Activated effector memory CD4-positive, alpha-beta T cell treated with Interleukin-2 at 50 U/mL for 16 hours (primary cell): ENCODE data around the gene GSTO2.

ENCODE experiments used
- DNase-seq: peaks from one replicate; pipeline ENCODE4 v3.0.0-alpha.2; 2020

The GSTO2 gene

DNA sequence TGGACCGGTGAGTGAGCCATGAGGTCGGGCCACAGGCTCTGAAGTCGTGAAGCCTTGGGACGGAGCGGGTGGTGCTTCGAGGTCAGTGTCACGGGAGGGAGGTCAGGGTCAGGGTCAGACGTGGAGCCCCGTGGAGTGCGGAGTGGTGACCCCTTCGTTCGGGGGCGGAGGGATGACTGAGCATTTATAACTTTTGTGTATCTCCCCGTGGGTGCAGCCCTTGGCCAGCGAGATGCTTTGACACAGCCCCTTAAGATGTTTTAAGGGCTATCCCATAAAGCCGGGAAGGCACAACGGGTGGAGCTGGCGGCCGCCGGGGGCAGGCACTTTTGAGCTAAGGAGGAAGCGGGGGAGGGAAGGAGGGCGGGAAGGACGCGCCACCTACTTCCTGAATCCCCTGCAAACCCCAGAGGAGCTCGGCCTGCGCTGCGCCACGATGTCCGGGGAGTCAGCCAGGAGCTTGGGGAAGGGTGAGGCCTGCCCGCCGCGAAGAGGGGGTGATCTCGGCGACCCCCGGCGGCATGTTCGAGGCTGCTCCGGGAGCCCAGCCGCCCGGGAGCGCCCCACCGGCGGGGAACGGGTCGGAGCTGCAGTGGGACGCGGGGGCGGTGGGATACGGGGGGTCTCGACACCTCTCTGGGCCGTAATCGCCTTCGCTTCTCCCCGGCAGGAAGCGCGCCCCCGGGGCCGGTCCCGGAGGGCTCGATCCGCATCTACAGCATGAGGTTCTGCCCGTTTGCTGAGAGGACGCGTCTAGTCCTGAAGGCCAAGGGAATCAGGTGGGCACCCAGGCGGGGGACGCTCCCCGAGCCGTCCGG lies 14.3 kb upstream of the GSTO2 start, which contains the start of gene GSTO1:
TSS of gene GSTO1 (plus strand) at position 400 of the 818 bp plus-strand sequence. CDS start at position 437, 37 bp downstream.
- DNase-seq: peak; percentile 38

DNA sequence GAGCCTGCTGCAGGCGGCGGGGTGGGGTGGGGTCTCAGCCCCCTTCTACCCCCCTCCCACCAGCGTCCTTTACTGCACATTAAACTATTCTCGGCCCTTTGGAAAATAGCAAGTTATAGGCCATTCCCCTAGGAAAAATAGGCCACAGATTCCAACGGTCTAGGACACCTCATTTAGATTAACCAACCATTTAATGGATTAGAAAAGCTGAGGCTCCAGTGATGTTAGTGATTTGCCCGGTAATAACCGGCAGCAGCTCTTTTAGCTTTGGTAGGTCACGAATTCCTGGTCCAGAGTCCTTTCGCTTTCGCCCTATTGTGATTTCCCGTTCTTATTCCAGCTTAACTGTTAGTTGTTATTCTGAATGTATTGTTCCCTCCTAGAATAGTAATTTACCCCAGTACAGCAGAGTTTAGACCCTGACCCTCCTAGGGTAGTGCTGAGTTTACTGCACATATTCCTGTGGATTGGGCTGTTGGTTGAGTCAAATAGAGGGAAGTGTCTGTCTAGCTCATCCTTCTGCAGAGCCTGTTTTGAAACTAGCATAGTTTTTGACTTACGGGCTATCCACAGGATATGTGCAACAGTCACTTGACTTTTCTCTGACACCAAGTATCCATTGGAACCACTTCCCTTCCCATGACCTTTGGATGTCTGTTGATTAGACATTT lies 13.5 kb upstream of the GSTO2 start:
- no peak for DNase-seq

DNA sequence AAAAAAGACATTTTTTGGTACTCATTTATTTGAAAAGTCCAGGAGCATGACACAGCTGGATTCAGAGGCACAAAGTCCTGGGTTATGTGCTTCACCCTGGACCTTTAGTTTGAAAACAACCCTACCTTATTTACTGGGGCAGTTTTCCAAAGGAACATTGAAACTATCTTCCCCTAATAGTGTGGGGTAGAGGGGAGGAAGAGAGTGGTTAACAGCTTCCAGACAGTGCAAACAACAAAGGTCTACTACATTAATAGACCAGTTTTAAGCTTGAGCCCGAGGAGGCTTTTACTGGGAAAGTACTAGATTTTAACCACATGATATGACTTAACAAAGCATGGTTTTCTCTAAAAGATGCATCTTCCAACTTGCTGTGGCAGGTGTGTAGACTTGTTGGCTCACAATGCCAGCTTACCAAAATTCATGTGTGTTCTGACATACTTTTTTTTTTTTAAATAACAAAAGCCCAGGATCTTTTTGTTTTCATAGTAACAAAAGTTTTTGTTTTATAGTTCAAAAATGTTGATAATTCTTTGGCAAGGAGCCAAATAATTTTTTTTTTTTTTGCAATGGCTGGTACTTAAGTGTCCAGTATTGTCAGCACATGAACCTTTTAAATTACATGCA lies 12.5 kb upstream of the GSTO2 start:
- no peak for DNase-seq

DNA sequence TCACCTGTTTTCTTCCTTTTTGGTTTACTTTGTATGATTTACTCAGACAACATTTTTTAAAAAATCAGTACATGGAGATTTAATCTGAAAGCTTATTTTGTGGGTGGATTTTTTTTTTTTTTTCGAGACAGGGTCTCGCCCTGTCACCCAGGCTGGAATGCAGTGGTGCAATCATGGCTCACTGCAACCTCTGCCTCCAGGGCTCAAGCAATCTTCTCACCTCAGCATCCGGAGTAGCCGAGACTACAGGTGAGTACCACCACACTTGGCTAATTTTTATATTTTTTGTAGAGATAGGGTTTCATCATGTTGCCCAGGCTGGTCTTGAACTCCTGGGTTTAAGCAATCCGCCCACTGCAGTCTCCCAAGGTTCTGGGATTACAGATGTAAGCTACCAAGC lies 11.7 kb upstream of the GSTO2 start:
- no peak for DNase-seq

DNA sequence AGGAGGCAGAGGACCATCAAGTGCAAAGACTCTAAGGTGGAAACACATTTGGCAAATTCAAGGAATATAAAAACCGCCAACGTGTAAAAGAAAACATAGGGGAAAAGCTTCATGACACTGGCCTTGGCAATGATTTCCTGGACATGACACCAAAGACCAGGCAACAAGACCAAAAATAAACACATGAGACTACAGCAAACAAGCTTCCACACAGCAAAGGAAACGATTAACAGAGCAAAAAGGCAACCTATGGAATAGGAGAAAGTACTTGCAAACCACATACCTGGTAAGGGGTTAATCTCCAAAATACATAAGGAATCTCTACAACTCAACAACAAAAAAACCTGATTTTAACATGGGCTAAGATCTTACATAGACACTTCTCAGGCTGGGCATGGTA lies 10.8 kb upstream of the GSTO2 start:
- no peak for DNase-seq

DNA sequence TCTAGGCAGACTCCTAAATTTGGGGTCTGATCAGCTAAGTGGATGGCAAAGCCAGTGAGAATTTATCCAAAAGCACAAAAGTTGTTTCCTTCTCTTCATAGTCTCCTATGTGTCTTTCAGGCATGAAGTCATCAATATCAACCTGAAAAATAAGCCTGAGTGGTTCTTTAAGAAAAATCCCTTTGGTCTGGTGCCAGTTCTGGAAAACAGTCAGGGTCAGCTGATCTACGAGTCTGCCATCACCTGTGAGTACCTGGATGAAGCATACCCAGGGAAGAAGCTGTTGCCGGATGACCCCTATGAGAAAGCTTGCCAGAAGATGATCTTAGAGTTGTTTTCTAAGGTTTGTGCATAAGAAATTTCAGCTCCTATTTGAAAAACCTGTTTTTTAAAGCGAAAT lies 9.5 kb upstream of the GSTO2 start:
- DNase-seq: no peak

DNA sequence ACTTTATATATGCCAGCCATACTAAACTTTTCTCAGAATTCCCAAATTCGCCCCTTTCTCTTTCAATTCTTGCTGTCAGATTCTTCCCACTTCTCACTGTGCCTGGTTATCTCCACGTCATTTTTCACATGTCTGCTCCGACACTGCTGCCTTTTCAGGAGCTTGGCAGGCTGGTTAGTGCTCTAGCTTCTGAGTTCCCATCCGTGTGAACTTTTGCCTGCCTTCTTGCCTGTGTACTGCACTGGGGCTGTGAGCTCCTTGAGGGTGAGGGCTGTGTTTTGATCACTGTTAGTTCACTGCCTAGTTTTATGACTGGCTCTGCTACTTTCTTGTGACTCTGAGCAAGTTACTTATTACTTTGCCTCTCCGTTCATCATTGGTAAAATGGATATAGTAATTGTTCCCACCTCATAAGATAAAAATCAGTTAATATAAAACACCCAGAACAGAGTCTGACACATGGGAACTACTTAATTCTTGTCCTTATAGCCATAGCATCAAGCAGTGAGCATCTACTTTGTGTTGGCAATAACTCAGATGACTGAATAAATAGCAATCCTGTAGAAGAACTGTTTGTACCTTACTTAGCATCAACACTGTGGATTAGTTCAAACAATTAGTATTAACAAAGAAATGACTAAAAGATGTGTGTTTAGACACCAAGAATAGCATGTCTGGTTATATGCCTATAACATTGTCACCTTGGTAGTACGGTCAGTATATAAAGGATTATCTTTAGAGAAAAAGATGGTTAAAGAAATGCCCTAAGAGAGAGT lies 8.8 kb upstream of the GSTO2 start:
- no peak for DNase-seq

DNA sequence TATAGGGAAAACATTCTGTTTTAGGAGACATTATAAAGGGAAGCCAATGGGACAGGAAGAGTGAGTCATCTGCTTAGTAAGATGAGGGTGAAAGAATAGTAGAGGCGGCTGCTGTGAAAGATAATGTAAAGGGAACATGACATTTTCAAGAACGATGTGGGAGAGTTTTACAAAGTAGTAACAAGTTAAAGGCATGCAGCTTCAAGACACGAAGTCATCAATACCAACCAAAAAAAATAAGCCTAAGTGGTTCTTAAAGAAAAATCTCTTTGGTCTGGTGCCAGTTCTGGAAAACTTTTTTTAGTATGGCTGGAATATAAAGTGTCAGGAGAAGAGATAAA lies 8.2 kb upstream of the GSTO2 start:
- DNase-seq: no peak

DNA sequence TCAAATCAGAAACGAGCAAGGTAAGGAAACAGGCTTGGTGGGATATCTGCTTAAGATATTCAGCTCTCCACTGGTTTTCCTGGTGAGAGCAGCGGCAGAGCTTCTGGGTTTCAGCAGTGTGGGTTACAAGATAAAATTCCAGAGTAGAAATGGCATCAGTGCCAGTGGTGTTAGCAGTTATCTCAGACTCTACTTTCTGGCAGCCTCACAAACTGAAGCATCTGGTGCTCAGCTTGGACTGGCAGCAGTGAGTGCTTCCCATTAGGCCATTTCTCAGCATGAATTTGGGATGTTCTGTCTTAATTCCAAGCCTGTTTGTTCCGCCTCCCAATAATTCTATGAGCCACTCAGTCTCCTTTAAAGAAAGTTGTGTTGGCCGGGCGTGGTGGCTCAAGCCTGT lies 6.9 kb upstream of the GSTO2 start:
- DNase-seq: no peak

DNA sequence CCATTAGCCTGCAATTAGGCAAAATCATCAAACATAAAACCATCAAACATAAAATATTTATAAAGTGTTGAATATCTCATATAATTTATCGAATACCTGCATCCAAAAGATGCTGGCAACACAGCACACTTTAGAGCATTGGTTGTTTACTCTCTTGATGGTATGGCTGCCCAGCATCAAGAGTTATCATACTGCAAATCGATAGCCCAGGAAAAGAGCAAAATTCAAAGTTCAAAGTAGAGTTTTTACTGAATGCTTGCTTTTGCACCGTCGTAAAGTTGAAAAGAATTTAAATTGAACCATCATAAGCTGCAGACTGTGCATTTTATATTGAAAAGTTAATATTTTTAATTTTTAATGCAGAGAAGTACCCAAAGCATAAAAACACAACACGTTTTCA lies 4.2 kb upstream of the GSTO2 start:
- DNase-seq: no peak

DNA sequence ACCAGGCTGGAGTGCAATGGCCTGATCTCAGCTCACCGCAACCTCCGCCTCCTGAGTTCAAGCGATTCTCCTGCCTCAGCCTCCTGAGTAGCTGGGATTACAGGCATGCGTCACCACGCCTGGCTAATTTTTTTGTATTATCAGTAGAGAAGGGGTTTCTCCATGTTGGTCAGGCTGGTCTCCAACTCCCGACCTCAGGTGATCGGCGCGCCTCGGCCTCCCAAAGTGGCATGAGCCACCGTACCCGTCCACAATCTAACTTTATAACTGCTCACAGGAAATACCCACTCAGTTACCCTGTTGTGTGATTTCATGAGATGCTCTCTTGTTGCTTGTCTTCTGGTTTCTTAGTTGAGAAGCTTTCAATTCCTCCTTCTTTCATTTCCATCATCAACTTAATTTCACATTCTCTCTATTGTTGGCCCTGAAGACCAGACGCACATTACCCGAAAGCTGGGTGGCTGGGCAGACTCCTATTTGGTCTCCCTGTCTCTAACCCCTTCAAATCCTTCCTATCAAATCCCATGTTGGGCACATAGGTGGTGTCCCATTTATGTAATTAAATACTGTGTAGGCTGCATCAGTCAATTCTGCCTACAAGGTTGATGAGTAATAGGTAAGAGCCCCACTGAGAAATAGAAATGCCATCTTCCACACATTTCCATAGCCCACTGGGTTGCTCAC lies 1.1 kb upstream of the GSTO2 start:
- DNase-seq: no peak

DNA sequence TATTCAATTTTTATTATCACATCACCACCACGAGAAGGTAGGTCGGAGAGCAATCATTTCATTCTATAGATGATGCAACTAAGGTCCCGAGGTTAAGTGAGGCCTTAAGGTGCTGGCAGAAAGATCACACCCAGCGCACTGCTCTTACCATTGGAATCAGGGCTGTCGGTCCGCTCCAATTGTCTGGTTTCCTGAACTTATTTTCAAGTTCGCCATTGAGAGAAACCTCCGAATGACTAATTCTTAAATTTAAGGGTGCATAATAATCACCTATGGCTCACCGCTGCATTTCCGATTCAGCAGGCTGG lies 625 bp upstream of the GSTO2 start:
- DNase-seq: no peak

DNA sequence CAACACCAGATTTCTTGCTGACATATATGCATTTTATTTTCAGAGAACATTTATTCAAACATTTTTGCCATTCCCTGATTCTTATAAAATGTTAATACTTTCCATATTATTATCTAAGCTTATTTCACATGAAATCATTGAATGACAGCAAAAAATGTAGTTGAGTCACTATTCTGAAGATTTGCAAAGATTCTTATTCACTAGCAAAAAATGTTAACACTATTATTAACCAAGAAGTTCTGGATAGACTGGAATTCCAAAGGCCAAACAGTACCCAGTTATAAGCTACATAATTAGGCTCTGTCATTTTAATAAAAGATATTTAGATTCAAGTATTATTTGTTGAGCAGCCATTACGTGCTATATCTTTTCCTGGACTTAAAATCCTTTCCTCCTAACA lies 4.3 kb downstream of the GSTO2 start:
- DNase-seq: no peak

DNA sequence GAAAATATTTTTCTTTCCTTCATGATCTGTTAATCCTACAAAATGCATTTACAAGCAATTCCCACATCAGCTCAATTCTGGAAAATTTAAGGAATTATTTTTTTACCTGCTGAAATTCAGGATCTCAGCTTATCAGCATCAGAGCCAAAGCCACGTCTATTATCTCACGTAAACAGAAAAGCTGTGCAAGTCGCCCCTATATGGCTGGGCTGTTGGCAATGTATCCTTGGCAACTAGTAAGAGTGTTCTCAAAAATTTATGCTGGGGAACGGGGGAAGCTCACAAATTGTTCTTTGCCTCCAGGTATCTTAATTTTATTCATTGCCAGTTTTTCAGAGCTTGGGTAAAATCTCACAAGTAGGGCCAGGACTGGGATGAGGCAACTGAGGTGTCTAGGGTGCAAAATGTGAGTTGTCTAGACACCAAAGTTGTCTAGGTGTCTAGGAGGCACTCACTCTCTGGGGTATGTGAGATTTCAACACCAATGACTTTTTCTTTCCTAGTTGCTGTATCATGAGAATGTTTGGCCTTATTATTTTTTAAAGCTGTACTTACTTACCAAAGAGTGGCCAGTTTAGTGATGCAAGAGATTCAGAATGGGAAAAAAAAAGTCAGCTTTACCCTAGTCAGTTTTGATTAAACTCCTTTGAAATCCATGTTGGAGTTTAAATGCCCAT lies 5.1 kb downstream of the GSTO2 start:
- DNase-seq: no peak

DNA sequence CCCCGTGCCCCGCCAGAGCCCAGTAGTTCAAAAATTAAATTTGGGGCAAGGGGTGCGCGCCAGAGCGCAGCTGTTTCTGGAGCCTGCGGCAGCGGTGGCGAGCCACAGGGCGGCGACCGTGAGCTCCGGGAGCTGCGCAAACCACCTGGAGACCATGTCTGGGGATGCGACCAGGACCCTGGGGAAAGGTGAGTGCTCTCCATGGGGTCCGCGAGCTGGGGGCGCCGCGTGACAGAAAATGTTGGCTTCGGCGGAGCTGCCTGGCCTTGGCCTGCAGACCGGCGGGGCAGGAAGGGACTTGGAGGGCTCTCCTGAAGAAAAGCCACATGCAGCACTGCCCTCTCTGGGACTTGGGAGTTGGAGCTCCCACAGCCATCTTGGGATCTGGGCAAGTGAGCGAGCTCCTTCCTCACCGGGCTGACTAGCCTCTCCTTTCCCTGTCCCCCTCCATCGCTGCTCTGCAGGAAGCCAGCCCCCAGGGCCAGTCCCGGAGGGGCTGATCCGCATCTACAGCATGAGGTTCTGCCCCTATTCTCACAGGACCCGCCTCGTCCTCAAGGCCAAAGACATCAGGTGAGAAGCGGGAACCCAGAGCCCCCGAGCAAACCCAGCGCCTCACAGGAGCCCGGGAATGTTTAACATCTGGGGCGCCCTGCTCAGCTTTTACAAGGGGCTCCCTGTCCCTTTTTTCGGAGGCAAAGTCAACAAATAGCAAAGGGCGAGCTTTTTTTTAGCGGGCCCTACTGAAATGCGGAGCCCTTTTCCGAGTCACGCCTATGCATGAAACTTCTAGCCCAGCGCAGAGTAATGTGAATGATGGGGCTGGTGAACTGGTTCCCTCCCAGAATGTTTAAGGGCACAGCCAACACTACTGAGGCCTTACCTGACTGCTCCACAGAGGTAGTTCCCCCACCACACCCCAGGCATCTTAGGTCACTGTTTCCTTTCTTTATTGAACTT lies 6.1 kb downstream of the GSTO2 start:
- peak; percentile 24 for DNase-seq

DNA sequence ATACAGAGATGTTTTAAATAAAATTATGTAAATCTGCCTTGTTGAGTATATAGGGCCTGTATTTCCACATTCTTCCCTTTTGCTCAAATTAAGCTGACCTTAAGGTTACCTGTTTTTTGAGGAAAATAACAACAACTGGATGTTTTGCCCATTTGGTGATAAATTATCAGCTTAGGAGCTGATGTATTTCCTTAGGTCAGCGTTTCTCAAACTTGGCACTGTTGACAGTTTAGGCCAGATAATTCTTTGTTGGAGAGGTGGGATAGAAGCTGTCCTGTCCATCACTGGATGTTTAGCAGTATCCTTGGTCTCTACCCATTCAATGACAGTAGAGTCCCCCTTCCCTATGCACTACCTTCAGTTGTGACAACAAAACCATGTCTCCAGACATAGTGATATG lies 7.2 kb downstream of the GSTO2 start:
- no peak for DNase-seq

DNA sequence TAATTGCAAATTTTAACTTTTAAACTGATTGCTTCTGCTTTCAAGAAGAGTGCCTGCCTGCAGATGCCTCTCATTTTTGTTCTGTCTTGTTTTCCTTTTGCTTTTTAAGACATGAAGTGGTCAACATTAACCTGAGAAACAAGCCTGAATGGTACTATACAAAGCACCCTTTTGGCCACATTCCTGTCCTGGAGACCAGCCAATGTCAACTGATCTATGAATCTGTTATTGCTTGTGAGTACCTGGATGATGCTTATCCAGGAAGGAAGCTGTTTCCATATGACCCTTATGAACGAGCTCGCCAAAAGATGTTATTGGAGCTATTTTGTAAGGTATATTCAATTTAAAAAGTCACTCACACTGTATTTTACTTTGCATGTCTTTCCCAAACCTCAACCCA lies 8.8 kb downstream of the GSTO2 start:
- DNase-seq: no peak

DNA sequence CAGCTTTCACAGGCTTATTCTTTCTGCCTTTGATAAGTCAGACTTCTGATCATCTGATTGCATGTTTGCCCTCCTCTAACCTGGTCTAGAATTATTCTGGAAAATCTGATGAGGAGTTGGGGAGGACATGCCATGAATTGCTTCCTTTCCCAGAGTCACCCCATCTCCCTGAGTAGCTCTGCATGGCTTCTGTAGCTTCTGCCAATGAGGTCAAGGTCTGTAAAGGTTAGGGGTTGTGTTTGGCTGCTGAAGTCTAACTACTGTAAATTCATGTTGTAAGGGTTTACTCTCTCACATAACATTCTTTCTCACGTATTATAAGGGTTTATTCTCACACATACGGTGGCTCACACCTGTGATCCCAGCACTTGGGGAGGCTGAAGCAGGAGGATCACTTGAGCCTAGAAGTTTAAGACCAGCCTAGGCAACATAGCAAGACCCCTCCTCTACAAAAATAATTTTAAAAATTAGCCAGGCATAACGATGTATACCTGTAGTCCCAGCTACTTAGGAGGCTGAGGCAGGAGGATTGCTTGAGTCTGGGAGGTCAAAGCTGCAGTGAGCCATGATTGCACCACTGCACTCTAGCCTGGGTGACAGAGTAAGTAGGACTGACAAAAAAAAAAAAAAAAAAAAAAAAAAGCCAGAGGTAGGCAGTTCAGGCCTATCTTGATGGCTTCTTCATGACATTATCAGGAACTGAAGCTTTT lies 10.7 kb downstream of the GSTO2 start:
- DNase-seq: no peak

DNA sequence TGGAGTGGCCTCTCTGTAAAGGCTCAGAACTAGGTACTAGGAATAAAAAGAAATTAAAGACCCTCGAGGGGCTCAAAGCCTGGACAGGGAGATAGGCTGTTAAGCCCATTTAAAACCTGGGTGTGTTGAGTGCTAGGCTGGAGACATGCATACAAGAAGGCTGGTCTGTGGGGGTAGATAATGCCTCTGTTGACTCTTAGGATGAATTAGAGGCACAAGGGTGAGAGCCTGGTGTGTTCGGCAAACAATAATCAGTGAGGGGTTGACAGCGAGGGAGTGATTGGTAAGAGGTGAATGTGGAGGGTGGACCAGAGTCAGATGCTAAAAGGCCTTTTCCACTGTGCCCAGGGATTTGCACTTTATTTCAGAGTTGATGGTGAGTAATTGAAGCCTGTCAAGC lies 12.7 kb downstream of the GSTO2 start:
- no peak for DNase-seq

DNA sequence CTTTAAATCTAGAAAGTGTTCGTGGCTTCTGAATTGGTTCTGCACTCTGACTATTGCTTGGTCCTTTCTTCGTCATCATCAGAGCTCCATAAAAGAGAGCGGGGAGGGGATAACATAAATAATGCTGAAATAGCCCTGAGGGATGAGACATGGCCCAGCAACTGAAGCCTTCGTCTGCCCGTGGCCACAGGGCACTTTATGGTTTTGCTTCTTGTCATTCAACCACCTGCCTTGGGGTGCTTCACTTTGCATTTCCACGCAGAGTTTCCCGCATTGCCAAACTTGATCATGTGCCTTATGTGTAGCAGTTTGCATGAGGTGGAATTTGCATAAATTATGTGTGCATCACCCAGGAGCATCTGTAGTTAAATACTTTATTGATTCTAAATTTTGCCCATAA lies 15.9 kb downstream of the GSTO2 start:
- DNase-seq: no peak

DNA sequence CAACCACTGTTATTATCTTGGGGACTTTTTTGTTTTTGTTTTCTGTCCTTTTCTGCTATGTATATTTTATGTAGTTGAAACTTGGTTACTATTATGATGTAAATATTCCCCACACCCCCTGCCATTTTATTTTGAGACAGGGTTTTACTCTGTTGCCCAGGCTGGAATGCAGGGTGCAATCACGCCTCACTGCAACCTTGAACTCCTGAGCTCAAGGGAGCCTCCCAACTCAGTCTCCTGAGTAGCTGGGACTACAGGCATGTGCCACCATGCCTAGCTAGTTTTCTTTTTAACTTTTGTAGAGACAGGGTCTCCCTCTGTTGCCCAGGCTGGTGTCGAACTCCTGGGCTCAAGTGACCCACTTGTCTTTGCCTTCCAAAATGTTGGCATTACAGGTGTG lies 18.0 kb downstream of the GSTO2 start:
- no peak for DNase-seq
